ENCODE data around the gene TRAF3IP3. TPM values are rescaled to one million over a fixed set of nuclear protein-coding genes. Genes with fewer than 3 reads are reported as not detected.

The TRAF3IP3 gene
- total RNA-seq, 1 donor from 2014 or later: 7.1 TPM

- intact Hi-C loops (cut with DNase I): no loop called here
- DNase-seq (ENCODE audit: extremely low spot score in 2 of 2): no peak
- Histone ChIP-seq H3K27me3 (no peaks in the 10 kb centered on the region), H3K4me1 (peaks cover 11% of the 10 kb centered on the region), H3K9me3 (no peaks in the 10 kb centered on the region), H3K36me3 (no peaks in the 10 kb centered on the region), H3K27ac (no peak overlapping the region), H3K4me3 (no peak overlapping the region)
- TF ChIP-seq CTCF (IDR thresholded peaks at IDR 0.05) (no peak), POLR2AphosphoS5 (IDR thresholded peaks at IDR 0.05; ENCODE audit: insufficient read depth in 1 of 2, low read depth in 1 of 2) (no peak), POLR2A (IDR thresholded peaks at IDR 0.05) (no peak)
Measured at GRCh38 chr1:209721323-209721722, 34.5 kb upstream of the TRAF3IP3 start.

GRCh38 chr1:209723265-209723664 is 32.6 kb upstream of the TRAF3IP3 start:
- Histone ChIP-seq H3K27me3 (no peaks in the 10 kb centered on the region), H3K4me3 (no peak overlapping the region), H3K9me3 (no peaks in the 10 kb centered on the region), H3K27ac (no peak overlapping the region), H3K4me1 (peaks cover 11% of the 10 kb centered on the region), H3K36me3 (no peaks in the 10 kb centered on the region)
- no peak for DNase-seq (ENCODE audit: extremely low spot score in 2 of 2)
- no peak for TF ChIP-seq POLR2AphosphoS5 (IDR thresholded peaks at IDR 0.05; ENCODE audit: insufficient read depth in 1 of 2, low read depth in 1 of 2)
- no peak for TF ChIP-seq CTCF (IDR thresholded peaks at IDR 0.05)
- TF ChIP-seq POLR2A (IDR thresholded peaks at IDR 0.05): no peak
- intact Hi-C loops (cut with DNase I): no loop called here

GRCh38 chr1:209723756-209724693 is 31.8 kb upstream of the TRAF3IP3 start:
- no peak for DNase-seq (ENCODE audit: extremely low spot score in 2 of 2)
- Histone ChIP-seq H3K27ac (no peak overlapping the region), H3K36me3 (no peaks in the 10 kb centered on the region), H3K9me3 (no peaks in the 10 kb centered on the region), H3K27me3 (no peaks in the 10 kb centered on the region), H3K4me3 (no peak overlapping the region), H3K4me1 (peaks cover 11% of the 10 kb centered on the region)
- intact Hi-C loops (cut with DNase I): no loop called here
- TF ChIP-seq POLR2AphosphoS5 (IDR thresholded peaks at IDR 0.05; ENCODE audit: insufficient read depth in 1 of 2, low read depth in 1 of 2) (no peak), CTCF (IDR thresholded peaks at IDR 0.05) (no peak), POLR2A (IDR thresholded peaks at IDR 0.05) (no peak)

- Histone ChIP-seq H3K4me3 (no peak overlapping the region), H3K9me3 (no peaks in the 10 kb centered on the region), H3K27ac (no peak overlapping the region), H3K4me1 (no peaks in the 10 kb centered on the region), H3K27me3 (no peaks in the 10 kb centered on the region), H3K36me3 (no peaks in the 10 kb centered on the region)
- TF ChIP-seq POLR2AphosphoS5 (IDR thresholded peaks at IDR 0.05; ENCODE audit: insufficient read depth in 1 of 2, low read depth in 1 of 2) (no peak), POLR2A (IDR thresholded peaks at IDR 0.05) (no peak), CTCF (IDR thresholded peaks at IDR 0.05) (no peak)
- no peak for DNase-seq (ENCODE audit: extremely low spot score in 2 of 2)
- intact Hi-C loops (cut with DNase I): no loop called here
Measured at GRCh38 chr1:209727286-209727685, 28.6 kb upstream of the TRAF3IP3 start.

GRCh38 chr1:209727785-209728184 is 28.1 kb upstream of the TRAF3IP3 start:
- no peak for DNase-seq (ENCODE audit: extremely low spot score in 2 of 2)
- Histone ChIP-seq H3K4me1 (peaks cover under 1% of the 10 kb centered on the region), H3K4me3 (no peak overlapping the region), H3K27me3 (no peaks in the 10 kb centered on the region), H3K9me3 (no peaks in the 10 kb centered on the region), H3K36me3 (no peaks in the 10 kb centered on the region), H3K27ac (no peak overlapping the region)
- intact Hi-C loops (cut with DNase I): no loop called here
- TF ChIP-seq CTCF (IDR thresholded peaks at IDR 0.05) (no peak), POLR2AphosphoS5 (IDR thresholded peaks at IDR 0.05; ENCODE audit: insufficient read depth in 1 of 2, low read depth in 1 of 2) (no peak), POLR2A (IDR thresholded peaks at IDR 0.05) (no peak)

Data from vagina (tissue), 2 donors.